COLO668 (cell line): ENCODE data around the gene METTL26.

Experiments used
- DNase-seq: peaks from one replicate; lab custom pipeline; 2025; ENCODE audit not compliant: unreplicated experiment; lab: John Stamatoyannopoulos, UW

METTL26 gene

DNA sequence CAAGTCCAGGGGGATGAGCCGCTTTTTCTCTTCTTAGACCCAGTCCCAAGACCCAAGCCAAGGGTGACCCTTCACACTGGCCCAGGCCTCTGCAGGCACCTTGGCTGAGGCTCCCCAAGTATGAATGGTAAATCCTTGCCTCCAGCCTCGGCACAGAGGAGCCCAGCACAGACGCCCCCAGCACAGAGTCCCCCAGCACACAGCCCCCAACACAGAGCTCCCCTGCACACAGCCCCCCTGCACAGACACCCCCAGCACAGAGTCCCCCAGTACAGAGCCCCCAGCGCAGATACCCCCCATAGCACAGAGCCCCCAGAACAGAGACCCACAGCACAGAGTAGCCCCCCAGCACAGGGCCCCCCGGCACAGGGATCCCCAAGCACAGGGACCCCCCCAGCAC is 4.5 kb upstream of the METTL26 start:
- DNase-seq = no peak

DNA sequence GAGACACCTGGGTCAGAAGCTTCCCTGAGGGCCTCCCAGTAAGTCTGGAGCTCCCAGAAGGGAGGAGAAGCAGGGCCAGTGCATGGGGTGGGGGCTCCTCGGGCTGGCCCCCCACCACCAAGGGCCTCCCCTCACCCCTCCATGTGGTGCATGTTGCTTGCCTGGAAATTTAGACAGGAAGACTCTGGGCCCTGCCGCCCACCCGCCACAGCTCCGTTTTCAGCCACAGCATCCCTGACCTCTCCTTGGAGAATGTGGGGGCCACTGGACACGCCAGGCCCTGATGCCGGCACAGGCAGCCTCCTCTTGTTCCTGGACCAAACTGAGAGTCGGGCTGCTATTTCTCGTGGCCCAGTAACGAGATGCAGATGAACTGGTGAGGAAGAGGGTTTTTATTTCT is 2.7 kb upstream of the METTL26 start:
- DNase-seq = no peak

DNA sequence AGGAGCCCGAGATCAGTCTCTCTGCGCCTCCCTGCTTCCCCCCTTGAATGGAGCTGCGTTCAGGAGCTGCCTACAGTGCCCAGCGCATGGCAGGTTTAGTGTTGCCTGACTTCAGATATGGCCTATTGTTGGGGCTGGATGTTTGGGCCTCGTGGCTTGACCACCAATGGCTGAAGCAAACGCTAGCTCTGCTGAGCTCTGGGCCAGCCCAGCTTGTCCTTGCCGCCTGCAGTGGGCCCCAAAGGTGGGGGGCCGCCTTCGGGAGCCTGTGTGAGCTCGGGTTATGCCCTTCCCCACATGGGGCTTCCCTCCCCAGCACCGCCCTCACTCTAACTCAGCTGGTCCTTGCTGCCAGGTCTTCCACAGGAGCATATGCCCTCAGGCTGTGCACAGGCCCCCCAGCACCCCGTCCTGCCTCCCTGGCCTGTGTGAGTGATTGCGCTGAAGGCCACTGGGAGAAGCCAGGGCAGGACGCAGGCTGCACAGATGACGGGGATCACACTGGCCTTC is 2.0 kb upstream of the METTL26 start:
- no peak for DNase-seq

DNA sequence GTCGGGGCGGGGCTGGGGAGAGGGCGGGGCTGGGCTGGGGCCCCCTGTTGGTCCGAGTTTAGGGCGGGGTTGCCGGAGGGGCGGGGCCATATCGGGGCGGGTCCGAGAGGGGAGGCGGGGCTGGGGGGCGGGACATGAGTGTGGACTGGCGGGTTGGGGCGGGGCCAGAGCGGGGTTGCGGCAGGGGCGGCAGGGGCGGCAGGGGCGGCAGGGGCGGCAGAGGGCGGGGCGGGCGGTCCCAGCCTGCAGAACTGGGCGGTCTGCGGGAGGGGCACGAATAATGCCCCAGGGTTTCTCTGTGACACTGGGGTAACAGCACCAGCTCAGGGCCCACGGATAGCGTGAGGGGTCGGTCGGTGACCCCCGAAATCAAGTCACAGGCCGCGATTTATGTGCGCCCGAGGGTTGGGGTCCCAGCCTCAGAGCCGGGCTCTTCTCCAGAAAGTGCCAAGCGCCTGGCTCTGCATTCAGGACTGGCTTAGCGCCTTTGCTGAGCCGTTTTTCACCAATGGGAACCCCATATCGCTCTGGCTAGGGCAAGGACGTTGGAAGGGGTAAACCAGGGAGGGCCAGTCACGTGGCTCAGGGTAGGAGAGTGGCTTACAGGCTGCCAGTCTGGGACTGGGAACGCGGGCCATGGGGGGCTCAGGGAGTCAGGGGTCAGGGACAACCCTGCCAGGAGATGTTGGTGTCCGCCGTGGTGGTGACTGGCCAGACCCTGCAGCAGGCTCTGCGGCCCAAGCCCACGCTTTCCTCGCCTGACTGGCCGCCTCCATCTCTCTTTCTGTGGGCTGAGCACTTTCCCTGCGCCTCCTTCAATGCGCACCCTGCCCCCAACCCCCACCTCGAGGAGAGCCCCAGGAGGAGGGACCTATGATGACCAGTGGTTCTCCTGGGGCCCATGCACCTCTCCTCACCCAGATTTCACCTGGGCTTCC is 1.2 kb upstream of the METTL26 start:
- peak; percentile 92 for DNase-seq

DNA sequence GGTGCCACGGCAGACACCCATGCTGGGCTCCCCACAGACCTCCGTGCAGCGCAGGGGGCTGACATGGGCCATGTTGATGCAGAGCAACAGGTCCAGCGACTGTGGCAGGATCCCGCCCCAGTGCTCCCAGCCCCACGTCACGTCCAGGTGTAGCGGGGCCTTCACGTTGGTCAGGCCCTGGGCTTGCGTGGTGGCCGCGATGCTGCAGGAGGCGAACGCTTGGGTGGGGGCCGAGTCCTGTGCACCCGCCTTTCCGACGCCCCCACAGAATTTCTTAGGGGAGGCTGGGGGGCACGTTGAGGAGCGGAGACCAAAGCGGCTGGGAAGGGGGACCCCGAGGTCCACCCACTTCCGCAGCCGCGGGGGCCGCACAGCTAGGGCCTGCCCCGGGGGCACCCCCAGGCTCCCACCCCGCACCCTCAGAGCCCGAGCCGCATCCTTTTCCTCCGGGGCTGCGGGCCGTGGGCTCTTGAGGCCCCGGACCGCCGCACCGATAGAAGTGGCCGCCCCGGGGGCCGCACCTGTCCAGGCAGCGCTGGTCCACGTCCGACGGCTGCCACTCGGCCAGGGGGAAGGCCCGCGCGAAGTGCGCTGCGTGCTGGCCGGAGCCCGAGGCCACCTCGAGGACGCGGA is 416 bp downstream of the METTL26 start:
- peak; percentile 44 for DNase-seq

DNA sequence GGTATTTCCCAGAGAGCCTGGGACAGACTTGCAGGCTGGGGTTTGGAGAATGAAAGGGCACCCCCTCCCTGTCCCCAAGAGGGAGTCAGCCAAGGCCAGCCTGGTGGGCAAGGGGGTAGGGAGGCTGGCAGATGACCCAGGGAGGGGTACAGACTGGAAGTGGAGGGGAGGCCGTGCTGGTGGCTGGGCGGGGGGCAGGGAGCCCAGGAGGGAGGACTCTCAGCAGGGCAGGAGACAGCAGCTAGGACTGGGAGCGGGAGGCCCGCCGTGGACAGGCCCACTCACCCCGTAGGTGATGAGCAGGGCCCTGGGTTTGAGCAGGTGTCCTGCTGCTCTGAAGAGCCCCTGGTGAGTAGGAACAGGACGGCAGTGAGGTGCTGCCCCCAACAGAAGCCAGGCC is 1.1 kb downstream of the METTL26 start:
- no peak for DNase-seq

DNA sequence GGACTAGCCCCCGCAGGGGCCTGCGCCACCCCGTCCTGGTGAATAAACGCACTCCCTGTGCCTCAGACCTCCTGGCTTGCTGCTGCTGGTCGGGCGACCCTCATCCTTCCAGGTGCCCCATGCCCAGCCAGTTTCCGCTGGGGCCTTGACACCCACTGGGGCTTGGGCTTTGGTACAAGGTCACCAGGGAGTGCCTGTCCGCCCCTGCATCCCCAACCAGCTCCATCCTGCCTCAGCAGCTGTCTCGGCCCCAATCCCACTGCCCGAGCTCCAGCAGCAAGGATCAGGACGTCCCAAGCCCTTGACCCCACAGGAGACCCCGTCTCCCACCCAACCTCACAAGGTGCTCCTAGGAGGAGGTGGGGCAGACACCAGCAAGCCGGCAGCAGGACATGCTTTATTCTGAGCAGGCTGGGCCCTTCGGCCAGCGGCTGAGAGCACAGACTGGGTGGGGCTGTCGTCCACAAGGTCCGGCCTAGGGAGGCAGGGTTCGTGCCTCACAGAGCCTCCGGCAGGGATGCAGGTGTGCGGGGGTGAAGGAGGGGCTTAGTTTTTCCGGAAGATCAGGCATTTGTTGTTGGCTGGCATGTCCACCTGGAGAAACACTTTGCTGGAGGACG is 1.9 kb downstream of the METTL26 start:
- no peak for DNase-seq

DNA sequence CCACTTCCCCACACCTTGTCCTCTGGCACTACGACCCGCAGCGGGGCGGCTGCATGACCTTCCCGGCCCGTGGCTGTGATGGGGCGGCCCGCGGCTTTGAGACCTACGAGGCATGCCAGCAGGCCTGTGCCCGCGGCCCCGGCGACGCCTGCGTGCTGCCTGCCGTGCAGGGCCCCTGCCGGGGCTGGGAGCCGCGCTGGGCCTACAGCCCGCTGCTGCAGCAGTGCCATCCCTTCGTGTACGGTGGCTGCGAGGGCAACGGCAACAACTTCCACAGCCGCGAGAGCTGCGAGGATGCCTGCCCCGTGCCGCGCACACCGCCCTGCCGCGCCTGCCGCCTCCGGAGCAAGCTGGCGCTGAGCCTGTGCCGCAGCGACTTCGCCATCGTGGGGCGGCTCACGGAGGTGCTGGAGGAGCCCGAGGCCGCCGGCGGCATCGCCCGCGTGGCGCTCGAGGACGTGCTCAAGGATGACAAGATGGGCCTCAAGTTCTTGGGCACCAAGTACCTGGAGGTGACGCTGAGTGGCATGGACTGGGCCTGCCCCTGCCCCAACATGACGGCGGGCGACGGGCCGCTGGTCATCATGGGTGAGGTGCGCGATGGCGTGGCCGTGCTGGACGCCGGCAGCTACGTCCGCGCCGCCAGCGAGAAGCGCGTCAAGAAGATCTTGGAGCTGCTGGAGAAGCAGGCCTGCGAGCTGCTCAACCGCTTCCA is 2.6 kb downstream of the METTL26 start:
- DNase-seq = no peak

DNA sequence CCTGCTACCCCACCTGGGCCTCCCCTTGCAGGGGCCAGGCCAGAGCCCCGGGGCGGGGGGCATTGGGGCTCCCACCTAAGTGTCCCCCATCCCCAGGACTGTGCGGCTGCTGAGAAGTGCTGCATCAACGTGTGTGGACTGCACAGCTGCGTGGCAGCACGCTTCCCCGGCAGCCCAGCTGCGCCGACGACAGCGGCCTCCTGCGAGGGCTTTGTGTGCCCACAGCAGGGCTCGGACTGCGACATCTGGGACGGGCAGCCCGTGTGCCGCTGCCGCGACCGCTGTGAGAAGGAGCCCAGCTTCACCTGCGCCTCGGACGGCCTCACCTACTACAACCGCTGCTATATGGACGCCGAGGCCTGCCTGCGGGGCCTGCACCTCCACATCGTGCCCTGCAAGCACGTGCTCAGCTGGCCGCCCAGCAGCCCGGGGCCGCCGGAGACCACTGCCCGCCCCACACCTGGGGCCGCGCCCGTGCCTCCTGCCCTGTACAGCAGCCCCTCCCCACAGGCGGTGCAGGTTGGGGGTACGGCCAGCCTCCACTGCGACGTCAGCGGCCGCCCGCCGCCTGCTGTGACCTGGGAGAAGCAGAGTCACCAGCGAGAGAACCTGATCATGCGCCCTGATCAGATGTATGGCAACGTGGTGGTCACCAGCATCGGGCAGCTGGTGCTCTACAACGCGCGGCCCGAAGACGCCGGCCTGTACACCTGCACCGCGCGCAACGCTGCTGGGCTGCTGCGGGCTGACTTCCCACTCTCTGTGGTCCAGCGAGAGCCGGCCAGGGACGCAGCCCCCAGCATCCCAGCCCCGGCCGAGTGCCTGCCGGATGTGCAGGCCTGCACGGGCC is 3.4 kb downstream of the METTL26 start:
- no peak for DNase-seq

DNA sequence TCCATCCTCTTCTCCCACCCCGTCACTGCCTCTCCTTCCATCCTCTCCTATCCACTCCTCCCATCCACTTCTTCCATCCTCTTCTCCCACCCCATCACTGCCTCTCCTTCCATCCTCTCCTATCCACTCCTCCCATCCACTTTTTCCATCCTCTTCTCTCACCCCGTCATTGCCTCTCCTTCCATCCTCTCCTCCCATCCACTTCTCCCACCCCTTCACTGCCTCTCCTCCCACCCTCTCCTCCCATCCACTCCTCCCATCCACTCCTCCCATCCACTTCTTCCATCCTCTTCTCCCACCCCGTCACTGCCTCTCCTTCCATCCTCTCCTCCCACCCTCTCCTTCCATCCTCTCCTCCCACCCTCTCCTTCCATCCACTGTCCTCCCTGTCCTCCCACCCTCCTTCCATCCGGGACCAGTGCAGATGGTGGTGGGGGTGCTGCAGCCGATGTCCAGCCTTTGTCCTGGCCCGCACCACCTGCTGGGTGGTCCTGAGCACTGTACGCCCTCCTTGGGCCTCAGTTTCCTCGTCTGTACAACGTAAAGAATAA is 4.2 kb downstream of the METTL26 start:
- DNase-seq = no peak

DNA sequence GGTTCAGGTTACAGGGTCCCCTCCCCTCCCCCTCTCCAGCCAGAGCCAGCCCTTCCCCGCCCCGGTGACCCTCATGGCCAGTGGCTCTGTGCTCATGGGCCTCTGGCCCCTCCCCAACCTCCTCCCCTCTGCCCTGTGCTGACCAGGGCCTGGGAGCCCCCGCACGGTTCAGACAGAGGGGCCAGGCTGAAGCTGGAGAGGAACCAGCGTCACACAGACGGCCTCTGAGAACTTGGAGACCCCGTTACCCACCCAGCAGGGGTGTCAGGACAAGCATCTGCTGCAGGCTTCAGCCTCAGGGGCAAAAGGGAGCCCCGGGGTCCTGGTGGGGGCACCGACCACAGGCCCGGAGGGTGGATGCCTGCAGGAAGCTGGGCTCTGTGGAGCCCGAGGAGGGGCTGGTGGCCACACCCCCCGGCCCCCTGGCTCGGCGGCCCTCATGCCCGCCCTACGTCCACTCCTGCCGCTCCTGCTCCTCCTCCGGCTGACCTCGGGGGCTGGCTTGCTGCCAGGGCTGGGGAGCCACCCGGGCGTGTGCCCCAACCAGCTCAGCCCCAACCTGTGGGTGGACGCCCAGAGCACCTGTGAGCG is 5.2 kb downstream of the METTL26 start, which contains the start of gene WFIKKN1:
WFIKKN1 (plus strand) TSS at position 171 of the 591 bp plus-strand sequence; CDS start at position 440, 269 bp downstream.
- peak; percentile 65 for DNase-seq

DNA sequence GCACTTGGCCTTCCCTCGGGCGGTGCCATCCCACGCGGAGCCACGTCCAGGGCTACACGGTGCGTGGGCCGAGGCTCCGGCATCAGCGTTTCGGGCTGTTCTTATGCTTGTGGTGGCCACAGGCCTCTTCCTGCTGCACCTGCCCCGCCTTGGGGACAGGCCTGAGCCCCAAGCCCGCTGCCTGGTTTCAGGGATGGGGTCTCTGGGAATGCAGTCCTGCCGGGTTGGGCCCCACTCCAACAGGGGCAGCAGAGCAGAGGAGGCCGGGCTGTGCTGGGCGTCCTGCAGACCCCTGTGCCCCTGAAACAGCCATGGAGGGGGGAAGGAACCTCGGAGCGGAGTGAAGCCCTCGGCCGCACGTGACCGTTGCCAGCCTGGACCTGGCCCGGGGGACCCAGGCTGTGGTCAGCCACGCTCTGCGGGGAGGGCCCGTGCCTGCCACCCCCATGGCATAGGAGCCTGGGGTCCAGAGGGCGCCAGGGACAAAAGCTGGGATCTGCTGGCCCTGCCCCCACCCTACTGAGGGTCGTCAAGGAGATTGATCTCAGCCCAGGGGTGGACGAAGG is 5.8 kb downstream of the METTL26 start:
- no peak for DNase-seq

DNA sequence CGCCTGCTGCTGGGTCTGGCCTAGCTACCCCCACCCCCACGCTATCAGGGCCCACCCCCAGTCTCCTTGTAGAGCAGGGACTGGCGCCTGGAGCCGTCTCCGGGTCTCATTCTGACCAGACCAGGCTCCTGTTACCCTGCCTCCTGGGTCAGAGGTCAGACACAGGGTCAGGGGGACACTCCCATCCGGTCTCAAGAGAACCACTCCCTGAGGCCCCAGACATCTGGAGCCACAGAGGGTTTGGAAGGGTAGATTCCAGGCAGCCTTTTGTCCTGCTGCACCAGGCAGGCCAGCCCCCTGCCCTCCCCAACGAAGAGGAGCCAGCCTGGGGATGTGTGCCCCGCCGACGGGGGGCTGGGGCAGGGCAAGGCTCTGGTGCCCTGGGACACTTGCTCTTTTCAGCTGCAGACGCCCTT is 6.3 kb downstream of the METTL26 start:
- DNase-seq = no peak

DNA sequence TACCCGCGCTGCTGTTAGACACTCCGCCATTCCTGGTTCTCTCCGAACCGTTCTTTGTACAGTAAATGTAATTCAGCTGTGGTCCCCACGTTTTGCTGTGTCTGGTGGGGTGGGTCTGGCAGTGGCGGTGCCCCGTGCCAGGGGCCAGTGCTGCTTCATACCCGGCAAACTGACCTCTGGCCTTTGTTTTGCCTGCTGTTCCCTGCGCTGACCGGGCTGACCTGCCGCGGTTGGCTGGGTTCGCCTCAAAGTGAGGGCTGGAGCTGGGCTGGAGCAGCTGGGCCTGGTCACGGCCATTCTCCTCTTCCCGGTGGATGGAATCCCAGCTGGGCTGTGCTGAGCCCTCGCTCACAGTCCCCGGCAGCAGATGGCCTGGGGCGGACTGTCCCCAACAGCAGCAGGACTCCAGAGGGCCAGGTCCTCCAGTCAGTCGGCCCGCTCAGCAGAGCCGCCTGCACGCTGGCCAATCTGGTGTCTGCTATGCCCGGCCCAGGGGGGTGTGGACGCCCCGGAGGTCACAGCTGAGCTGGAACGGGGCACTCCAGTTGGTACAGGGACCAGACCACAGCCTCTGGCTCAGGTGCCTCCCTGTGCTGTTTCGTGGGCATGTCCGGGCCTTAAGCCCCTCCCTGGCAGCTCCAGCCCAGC is 6.8 kb downstream of the METTL26 start:
- no peak for DNase-seq

DNA sequence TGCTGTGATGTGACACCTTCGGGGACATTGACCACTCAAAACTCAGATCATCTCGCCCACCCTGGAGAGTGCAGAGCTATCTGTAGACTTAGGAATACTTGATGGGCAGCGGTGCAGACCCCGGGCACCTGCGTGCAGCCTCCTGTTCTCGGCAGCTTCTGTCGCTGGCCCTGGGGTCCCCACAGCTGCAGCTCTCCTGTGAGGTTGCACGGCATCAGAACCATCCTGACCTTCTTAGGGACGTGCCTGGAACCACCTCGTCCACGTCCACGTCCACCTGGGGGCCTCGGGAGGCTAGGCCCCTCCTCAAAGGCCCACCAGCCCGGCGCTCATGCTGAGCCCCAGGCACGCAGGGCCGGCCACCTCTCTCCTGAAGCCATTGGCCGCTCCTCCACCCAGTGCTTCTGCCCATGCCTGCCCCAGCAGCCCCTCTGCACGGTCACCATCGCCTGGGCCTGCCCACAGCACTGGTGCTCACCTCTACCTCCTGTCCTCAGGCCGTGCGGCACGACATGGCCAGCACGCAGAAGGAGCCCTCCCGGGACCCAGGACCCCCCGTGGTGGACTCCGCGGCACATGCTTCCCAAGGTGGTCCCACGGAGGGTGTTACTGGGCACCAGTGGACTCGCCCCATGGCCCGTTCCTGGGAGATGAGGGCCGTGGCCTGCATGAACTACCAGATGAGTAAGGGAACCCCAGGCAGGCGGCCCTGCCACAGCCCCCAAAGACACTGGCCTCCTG is 7.6 kb downstream of the METTL26 start:
- DNase-seq = no peak

DNA sequence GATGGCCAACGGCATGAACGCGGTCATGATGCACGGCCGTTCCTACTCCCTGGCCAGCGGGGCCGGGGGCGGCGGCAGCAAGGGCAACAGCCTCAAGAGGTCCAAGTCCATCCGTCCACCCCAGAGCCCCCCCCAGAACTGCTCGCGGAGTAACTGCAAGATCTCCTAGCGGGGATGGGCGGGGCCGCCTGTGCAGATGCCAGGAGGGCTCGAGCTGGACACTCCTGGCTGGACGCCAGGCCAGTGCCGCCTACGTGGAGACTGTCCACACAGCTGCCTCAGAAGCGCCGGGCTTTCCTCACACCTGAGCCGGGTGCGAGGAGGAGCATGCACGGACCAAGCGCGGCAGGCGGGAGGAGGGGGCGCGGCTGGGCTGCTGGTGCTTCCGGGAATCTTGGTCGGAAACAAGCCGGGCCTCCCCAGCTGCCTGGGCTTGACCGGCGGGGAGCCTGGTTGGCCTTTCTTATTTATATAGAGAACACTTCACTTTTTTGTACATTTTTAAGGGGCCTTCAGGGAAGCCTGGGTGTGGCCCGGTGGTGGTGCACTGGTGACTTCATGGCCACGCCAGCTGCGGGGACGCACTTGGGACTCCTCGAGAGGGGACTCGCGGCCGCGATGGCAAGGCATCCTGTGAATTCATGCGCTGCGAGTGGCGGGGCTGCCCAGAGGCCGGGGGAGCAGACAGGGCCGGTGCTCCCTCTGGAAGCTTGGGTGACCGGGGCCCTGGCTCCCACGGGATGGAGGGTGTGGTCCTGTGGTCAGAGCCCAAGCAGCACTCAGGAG is 8.5 kb downstream of the METTL26 start:
- peak; percentile 88 for DNase-seq
